Spleen (tissue), 11 donors: ENCODE measurements around the gene AIG1. TPM values are rescaled to one million over a fixed set of nuclear protein-coding genes. Genes with fewer than 3 reads are reported as not detected.

ENCODE experiments used
- DNase-seq: peaks from one replicate; pipeline ENCODE4 v3.0.0-alpha.2; 2020
- H3K27ac ChIP-seq, 8 donors: fragments of 200-600 bp; sonication (generic) in 7 of 8; 1 replicate in 4 of 8; 2 replicates in 4 of 8; pipeline versions ENCODE4 v1.5.0 to v1.8.0; 2016 to 2021; ENCODE audit warnings: inconsistent platforms in 4 of 8, mild to moderate bottlenecking in 4 of 8, moderate library complexity in 1 of 8
- H3K27me3 ChIP-seq, 7 donors: fragments of 200-600 bp; sonication (generic) in 6 of 7; replicated peaks in 1 of 7; 1 replicate in 4 of 7; 2 replicates in 3 of 7; pipeline versions ENCODE4 v1.5.0 to v1.8.0; 2016 to 2021; ENCODE audit warnings: inconsistent platforms in 3 of 7, mild to moderate bottlenecking in 1 of 7
- H3K36me3 ChIP-seq, 6 donors: fragments of 200-600 bp; sonication (generic) in 5 of 6; 1 replicate in 4 of 6; 2 replicates in 2 of 6; pipeline versions ENCODE4 v1.5.0 to v1.8.0; 2016 to 2021; ENCODE audit warnings: inconsistent platforms in 2 of 6
- H3K4me1 ChIP-seq, 6 donors: fragments of 200-600 bp; sonication (generic) in 5 of 6; 1 replicate in 3 of 6; 2 replicates in 3 of 6; pipeline versions ENCODE4 v1.5.0 to v1.8.0; 2016 to 2021; ENCODE audit warnings: inconsistent platforms in 3 of 6
- H3K4me3 ChIP-seq, 8 donors: fragments of 200-600 bp; sonication (generic) in 7 of 8; 1 replicate in 4 of 8; 2 replicates in 4 of 8; pipeline versions ENCODE4 v1.5.0 to v1.8.0; 2016 to 2021; ENCODE audit warnings: inconsistent platforms in 4 of 8, mild to moderate bottlenecking in 4 of 8, moderate library complexity in 2 of 8
- H3K9me3 ChIP-seq, 8 donors: fragments of 200-600 bp; sonication (generic) in 7 of 8; 1 replicate in 4 of 8; 2 replicates in 4 of 8; pipeline versions ENCODE4 v1.5.0 to v1.8.0; 2016 to 2021; ENCODE audit warnings: inconsistent platforms in 4 of 8
- POLR2A ChIP-seq, 3 donors: fragments of 450-650 bp; IDR thresholded peaks; one replicate each; pipeline ENCODE4 v1.5.1; 2017; ENCODE audit warnings: antibody characterized with exemption in 3 of 3, mild to moderate bottlenecking in 1 of 3
- POLR2AphosphoS5 ChIP-seq, 3 donors: sonication (generic); formaldehyde crosslinking; IDR thresholded peaks; one replicate each; pipeline ENCODE4 v1.5.1; 2017; ENCODE audit warnings: antibody characterized with exemption in 3 of 3
- WGBS, 5 donors: extraction: QIAGEN DNeasy Blood & Tissue Kit in 3 of 5; methylation state at CpG; one replicate each; pipeline versions ENCODE4 v1.1.5 to v1.1.7; 2013 to 2018; 5-methylcytosine and 5-hydroxymethylcytosine counted together
- intact Hi-C: fragments of 100-400 bp; cut with DNase I; formaldehyde crosslinking; loops from one replicate; pipeline ENCODE4 v1.15.0; 2023; ENCODE audit warnings: low total_unique reads
- polyA plus RNA-seq, 3 donors: library from polyadenylated mRNA; stranded (reverse); fragments of 200-250 nt; gene quantifications; one replicate each; pipeline ENCODE4 v1.2.1, GENCODE V29; 2013
- total RNA-seq, 7 donors: library from RNA; depleted of rRNA in 3 of 7; stranded (reverse); fragments of >200 nt in 3 of 7; fragmentation: NEBNext Ultra II Directional in 4 of 7; extraction: Animal tissue kit (Norgen Biotek cat#: 25700) in 4 of 7; gene quantifications; one replicate each; pipeline versions ENCODE4 v1.1.0 to v1.2.1, GENCODE V29; 2016 to 2021
- TF ChIP-seq, protein P1 (sequence below), 11 experiments: fragments of 200-600 bp in 7 of 11; fragments of 450-650 bp in 4 of 11; sonication (generic) in 4 of 11; IDR thresholded peaks in 8 of 11; conservative IDR thresholded peaks in 3 of 11; 1 replicate in 7 of 11; 2 replicates in 4 of 11; pipeline versions ENCODE4 v1.4.0 to v1.8.0; 2016 to 2021; ENCODE audit warnings: antibody characterized with exemption in 11 of 11, inconsistent platforms in 4 of 11, mild to moderate bottlenecking in 1 of 11
- donor health status: healthy with polysubstance abuse.
- donor health status: DM: no; HTN: no; CAD: no; lungs with moderate emphysema.
- donor health status: DM: no; HTN: no; CAD: no.
- donor health status: Bipolar disorder and iron deficiency.
- donor health status: healthy.
- donor health status: DM: no; HTN: no; CAD: no.
- donor health status: DM: yes; HTN: yes; CAD: no.

AIG1 gene
- total and polyA plus RNA-seq, 10 donors = 14.3 to 38.0 (median 27.9) TPM

DNA sequence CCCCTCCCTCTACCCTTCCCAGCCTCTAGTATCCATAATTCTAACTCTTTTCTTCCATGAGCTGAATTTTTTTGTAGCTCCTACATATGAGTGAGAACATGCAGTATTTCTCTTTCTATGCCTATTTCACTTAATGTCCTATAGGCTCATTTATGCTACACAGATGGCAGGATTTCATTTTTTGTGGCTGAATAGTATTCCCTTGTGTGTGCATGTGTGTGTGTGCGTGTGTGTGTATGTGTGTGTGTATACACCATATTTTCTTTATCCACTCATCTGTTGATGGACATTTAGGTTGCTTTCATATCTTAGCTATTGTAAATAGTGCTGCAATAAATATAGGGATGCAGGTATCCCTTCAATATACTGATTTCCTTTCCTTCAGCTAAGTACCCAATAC is 288.8 kb downstream of the AIG1 start:
- intact Hi-C loops = no loop called here
- H3K4me1 ChIP-seq = no peaks in the 10 kb centered on the region
- no peak for DNase-seq
- 87 to 100% (median 95%) methylated on average over 1 of the region's 1 CpG for WGBS, 5 donors
- H3K27me3 ChIP-seq = no peaks in the 10 kb centered on the region
- no peak for TF ChIP-seq POLR2A (IDR thresholded peaks at IDR 0.05)
- TF ChIP-seq, protein P1, sequence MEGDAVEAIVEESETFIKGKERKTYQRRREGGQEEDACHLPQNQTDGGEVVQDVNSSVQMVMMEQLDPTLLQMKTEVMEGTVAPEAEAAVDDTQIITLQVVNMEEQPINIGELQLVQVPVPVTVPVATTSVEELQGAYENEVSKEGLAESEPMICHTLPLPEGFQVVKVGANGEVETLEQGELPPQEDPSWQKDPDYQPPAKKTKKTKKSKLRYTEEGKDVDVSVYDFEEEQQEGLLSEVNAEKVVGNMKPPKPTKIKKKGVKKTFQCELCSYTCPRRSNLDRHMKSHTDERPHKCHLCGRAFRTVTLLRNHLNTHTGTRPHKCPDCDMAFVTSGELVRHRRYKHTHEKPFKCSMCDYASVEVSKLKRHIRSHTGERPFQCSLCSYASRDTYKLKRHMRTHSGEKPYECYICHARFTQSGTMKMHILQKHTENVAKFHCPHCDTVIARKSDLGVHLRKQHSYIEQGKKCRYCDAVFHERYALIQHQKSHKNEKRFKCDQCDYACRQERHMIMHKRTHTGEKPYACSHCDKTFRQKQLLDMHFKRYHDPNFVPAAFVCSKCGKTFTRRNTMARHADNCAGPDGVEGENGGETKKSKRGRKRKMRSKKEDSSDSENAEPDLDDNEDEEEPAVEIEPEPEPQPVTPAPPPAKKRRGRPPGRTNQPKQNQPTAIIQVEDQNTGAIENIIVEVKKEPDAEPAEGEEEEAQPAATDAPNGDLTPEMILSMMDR (IDR thresholded peaks at IDR 0.05 in 8 of 11, conservative IDR thresholded peaks at IDR 0.05 in 3 of 11) = no peak
- TF ChIP-seq POLR2AphosphoS5 (IDR thresholded peaks at IDR 0.05) = no peak
- no peak overlapping the region for H3K4me3 ChIP-seq
- peaks cover 3 to 34% (median 25%) of the 10 kb centered on the region in 8 donors for H3K9me3 ChIP-seq
- H3K36me3 ChIP-seq = no peaks in the 10 kb centered on the region
- no peak overlapping the region for H3K27ac ChIP-seq

DNA sequence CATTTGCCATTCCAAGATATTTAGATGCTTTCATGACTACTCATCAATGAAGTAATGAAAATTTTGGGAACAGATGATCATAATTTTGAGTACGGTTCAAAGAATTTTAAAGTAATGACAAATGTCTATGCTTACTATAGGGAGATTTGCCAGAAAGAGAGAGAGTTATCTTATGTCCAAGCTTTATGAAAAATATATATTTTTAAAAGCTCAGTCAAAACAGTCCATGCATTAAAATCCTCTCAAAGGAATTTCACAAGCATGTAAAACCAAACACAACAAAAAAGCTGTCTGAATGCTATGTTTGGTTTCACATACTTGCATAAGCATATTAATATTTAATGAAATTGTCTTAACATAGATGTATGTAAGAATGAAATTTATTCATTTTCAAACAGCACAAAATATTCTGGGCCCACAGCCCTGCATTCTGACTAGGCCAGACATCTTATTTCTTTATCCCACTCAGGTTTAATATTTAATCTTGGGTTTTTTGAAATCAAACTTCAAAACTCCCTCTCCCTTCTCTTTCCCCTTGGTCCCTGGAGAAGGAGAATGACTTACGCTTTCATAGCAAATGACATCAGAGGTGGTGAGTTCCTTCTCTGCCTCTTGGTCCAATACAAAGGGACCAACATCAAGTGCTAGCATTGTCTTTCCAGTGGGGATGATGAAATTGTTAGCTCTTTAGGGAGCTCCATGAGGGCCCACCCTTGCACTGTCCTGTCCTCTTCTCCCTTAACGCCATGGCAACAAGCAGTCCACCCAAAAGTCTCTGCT is 295.6 kb downstream of the AIG1 start:
- Histone ChIP-seq H3K9me3 (peaks cover 3 to 41% (median 34%) of the 10 kb centered on the region in 8 donors), H3K27ac (no peak overlapping the region), H3K36me3 (no peaks in the 10 kb centered on the region), H3K4me1 (no peaks in the 10 kb centered on the region), H3K27me3 (no peaks in the 10 kb centered on the region), H3K4me3 (no peak overlapping the region)
- intact Hi-C loops = no loop called here
- TF ChIP-seq, protein P1 (IDR thresholded peaks at IDR 0.05 in 8 of 11, conservative IDR thresholded peaks at IDR 0.05 in 3 of 11) = no peak
- TF ChIP-seq POLR2A (IDR thresholded peaks at IDR 0.05) (no peak), POLR2AphosphoS5 (IDR thresholded peaks at IDR 0.05) (no peak)
- 59 to 80% (median 69%) methylated on average over 3 of the region's 3 CpGs for WGBS, 5 donors
- no peak for DNase-seq

DNA sequence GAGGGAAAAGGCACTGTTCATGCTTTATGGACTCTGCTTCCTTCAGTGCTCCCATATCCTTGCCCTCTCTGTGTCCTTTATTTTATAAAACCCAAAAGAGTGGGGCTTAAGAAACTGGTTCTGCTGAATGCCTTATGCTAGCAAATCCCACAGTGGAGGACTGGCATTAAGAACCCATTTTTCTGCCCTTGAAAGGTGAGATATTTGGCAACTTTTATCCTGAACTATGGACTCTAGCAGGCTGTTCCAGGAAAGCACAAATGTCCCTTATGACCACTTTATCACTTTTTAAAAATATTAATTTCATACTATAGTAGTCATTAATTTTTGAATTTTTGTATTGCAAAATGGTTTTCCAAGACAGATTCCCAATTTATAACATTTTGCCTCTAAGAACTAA is 296.5 kb downstream of the AIG1 start:
- DNase-seq = no peak
- peaks cover 3 to 35% (median 31%) of the 10 kb centered on the region in 8 donors for H3K9me3 ChIP-seq
- intact Hi-C loops = no loop called here
- no peaks in the 10 kb centered on the region for H3K27me3 ChIP-seq
- H3K36me3 ChIP-seq = no peaks in the 10 kb centered on the region
- no peak overlapping the region for H3K4me3 ChIP-seq
- H3K27ac ChIP-seq = no peak overlapping the region
- no peaks in the 10 kb centered on the region for H3K4me1 ChIP-seq
- no peak for TF ChIP-seq POLR2A (IDR thresholded peaks at IDR 0.05)
- no peak for TF ChIP-seq POLR2AphosphoS5 (IDR thresholded peaks at IDR 0.05)
- TF ChIP-seq, protein P1 (IDR thresholded peaks at IDR 0.05 in 8 of 11, conservative IDR thresholded peaks at IDR 0.05 in 3 of 11) = no peak

DNA sequence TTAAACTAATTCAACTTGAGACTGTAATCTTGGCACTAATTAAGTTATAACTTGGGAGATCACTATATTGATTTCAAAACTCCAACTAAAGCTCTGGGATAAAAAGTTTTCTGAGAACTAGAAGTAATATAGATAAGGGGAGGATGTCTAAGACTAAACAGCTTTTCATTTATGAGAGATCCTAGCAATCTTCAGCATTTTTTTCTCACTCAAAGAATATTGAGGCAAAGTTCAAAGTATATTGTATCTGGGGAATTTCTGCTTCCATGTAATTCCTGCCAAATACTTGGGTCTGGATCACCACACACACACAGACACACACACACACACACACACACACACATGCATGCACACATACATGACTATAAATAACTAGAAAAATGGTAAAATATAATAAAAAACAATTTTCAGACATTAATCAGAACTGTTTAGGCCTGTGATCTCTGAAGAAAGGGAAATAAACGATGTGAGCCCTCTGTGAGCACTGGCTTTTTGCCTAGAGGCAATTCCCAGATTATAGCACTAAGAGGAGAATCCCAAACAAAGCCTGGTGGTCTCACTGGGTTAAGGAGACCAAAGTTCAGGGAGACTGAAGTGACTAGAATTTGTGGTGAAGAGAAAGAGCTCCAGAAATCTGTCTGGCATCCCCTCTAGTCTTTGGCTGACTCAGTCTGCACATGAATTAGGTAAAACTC is 297.0 kb downstream of the AIG1 start:
- 59 to 78% (median 72%) methylated on average over 1 of the region's 1 CpG for WGBS, 5 donors
- Histone ChIP-seq H3K27me3 (no peaks in the 10 kb centered on the region), H3K4me1 (no peaks in the 10 kb centered on the region), H3K27ac (no peak overlapping the region), H3K36me3 (no peaks in the 10 kb centered on the region), H3K4me3 (no peak overlapping the region), H3K9me3 (peaks cover 3 to 31% (median 26%) of the 10 kb centered on the region in 8 donors)
- TF ChIP-seq POLR2A (IDR thresholded peaks at IDR 0.05) (no peak), POLR2AphosphoS5 (IDR thresholded peaks at IDR 0.05) (no peak)
- TF ChIP-seq, protein P1 (IDR thresholded peaks at IDR 0.05 in 8 of 11, conservative IDR thresholded peaks at IDR 0.05 in 3 of 11) = no peak
- intact Hi-C loops = no loop called here
- DNase-seq = no peak
